ENCODE results near the gene GMPR. TPM values are rescaled to one million over a fixed set of nuclear protein-coding genes. Genes with fewer than 3 reads are reported as not detected.

Gene GMPR
- total RNA-seq, 2 experiments from 2014 or later = 0.63 to 0.95 TPM

GRCh38 chr6:16273256-16273655, 34.9 kb downstream of the GMPR start:
- Mint-ChIP-seq H3K4me1 (ENCODE audit: low read depth) (no peaks in the 10 kb centered on the region), H3K4me3 (no peak overlapping the region), H3K27me3 (no peaks in the 10 kb centered on the region), H3K9me3 (no peaks in the 10 kb centered on the region), H3K36me3 (ENCODE audit: low read depth) (no peaks in the 10 kb centered on the region), H3K27ac (no peak overlapping the region)
- Histone ChIP-seq H3K27me3 (ENCODE audit: control insufficient read depth in 1 of 2, insufficient read depth in 2 of 2, low read length in 2 of 2) (no peaks in the 10 kb centered on the region), H3K27ac (ENCODE audit: low read depth in 1 of 2, low read length in 2 of 2) (no peak overlapping the region), H3K4me1 (ENCODE audit: insufficient read depth, low read length) (no peaks in the 10 kb centered on the region), H3K9me3 (ENCODE audit: control insufficient read depth in 1 of 2, insufficient read depth in 1 of 2, low read length in 2 of 2) (no peaks in the 10 kb centered on the region), H3K4me3 (ENCODE audit: low read length) (no peak overlapping the region), H3K36me3 (ENCODE audit: insufficient read depth, low read length) (no peaks in the 10 kb centered on the region)
- DNase-seq (no peak), ATAC-seq (ENCODE audit: poor library complexity) (no peak)
- ChIA-PET POLR2A (no interaction called here), CTCF (no interaction called here)
- intact Hi-C loops (cut with DNase I, micrococcal nuclease) = no loop called here
- TF ChIP-seq, protein P1, sequence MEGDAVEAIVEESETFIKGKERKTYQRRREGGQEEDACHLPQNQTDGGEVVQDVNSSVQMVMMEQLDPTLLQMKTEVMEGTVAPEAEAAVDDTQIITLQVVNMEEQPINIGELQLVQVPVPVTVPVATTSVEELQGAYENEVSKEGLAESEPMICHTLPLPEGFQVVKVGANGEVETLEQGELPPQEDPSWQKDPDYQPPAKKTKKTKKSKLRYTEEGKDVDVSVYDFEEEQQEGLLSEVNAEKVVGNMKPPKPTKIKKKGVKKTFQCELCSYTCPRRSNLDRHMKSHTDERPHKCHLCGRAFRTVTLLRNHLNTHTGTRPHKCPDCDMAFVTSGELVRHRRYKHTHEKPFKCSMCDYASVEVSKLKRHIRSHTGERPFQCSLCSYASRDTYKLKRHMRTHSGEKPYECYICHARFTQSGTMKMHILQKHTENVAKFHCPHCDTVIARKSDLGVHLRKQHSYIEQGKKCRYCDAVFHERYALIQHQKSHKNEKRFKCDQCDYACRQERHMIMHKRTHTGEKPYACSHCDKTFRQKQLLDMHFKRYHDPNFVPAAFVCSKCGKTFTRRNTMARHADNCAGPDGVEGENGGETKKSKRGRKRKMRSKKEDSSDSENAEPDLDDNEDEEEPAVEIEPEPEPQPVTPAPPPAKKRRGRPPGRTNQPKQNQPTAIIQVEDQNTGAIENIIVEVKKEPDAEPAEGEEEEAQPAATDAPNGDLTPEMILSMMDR (IDR thresholded peaks at IDR 0.05) = no peak

DNA sequence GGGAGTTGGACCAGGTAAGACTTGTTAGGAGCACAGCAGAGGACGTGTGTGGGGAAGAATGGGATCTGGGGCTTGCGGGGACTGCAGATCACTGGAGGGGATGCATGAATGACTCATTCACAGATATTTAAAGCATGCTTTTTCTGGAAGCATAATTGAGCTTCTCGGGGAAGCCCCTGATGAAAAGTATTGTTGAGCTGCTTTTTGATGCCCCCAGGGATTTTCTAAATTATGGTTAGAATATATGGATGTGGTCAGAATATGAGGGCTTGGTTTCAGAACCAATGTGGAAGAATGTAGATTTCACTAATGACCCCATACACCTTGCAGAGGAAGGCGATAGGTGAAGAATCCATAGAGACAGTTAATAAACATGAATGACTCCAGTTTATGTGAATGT, 36.1 kb downstream of the GMPR start:
- H3K4me1 ChIP-seq (ENCODE audit: insufficient read depth, low read length) = no peaks in the 10 kb centered on the region
- Mint-ChIP-seq H3K4me1 (ENCODE audit: low read depth) (no peaks in the 10 kb centered on the region), H3K4me3 (no peak overlapping the region), H3K27me3 (no peaks in the 10 kb centered on the region), H3K36me3 (ENCODE audit: low read depth) (no peaks in the 10 kb centered on the region), H3K27ac (no peak overlapping the region), H3K9me3 (no peaks in the 10 kb centered on the region)
- ChIA-PET CTCF (no interaction called here), POLR2A (no interaction called here)
- DNase-seq = no peak
- H3K27me3 ChIP-seq (ENCODE audit: control insufficient read depth in 1 of 2, insufficient read depth in 2 of 2, low read length in 2 of 2) = no peaks in the 10 kb centered on the region
- H3K27ac ChIP-seq (ENCODE audit: low read depth in 1 of 2, low read length in 2 of 2) = no peak overlapping the region
- TF ChIP-seq, protein P1 (IDR thresholded peaks at IDR 0.05) = no peak
- no peak overlapping the region for H3K4me3 ChIP-seq (ENCODE audit: low read length)
- no peak for ATAC-seq (ENCODE audit: poor library complexity)
- intact Hi-C loops (cut with DNase I, micrococcal nuclease) = no loop called here
- H3K9me3 ChIP-seq (ENCODE audit: control insufficient read depth in 1 of 2, insufficient read depth in 1 of 2, low read length in 2 of 2) = no peaks in the 10 kb centered on the region
- no peaks in the 10 kb centered on the region for H3K36me3 ChIP-seq (ENCODE audit: insufficient read depth, low read length)

- H3K4me1 ChIP-seq (ENCODE audit: insufficient read depth, low read length) = no peaks in the 10 kb centered on the region
- no peak overlapping the region for H3K27ac ChIP-seq (ENCODE audit: low read depth in 1 of 2, low read length in 2 of 2)
- TF ChIP-seq, protein P1 (IDR thresholded peaks at IDR 0.05) = no peak
- ChIA-PET POLR2A (no interaction called here), CTCF (no interaction called here)
- Mint-ChIP-seq H3K4me3 (no peak overlapping the region), H3K4me1 (ENCODE audit: low read depth) (no peaks in the 10 kb centered on the region), H3K36me3 (ENCODE audit: low read depth) (no peaks in the 10 kb centered on the region), H3K9me3 (no peaks in the 10 kb centered on the region), H3K27ac (no peak overlapping the region), H3K27me3 (no peaks in the 10 kb centered on the region)
- ATAC-seq (ENCODE audit: poor library complexity) (no peak), DNase-seq (no peak)
- H3K9me3 ChIP-seq (ENCODE audit: control insufficient read depth in 1 of 2, insufficient read depth in 1 of 2, low read length in 2 of 2) = no peaks in the 10 kb centered on the region
- no peak overlapping the region for H3K4me3 ChIP-seq (ENCODE audit: low read length)
- intact Hi-C loops (cut with DNase I, micrococcal nuclease) = no loop called here
- H3K27me3 ChIP-seq (ENCODE audit: control insufficient read depth in 1 of 2, insufficient read depth in 2 of 2, low read length in 2 of 2) = no peaks in the 10 kb centered on the region
- no peaks in the 10 kb centered on the region for H3K36me3 ChIP-seq (ENCODE audit: insufficient read depth, low read length)
Observed at GRCh38 chr6:16274885-16275589, 36.6 kb downstream of the GMPR start.

All from CD4-positive, alpha-beta T cell (primary cell).